Spleen (tissue), 7 donors: ENCODE data around the gene MAPT.

Source experiments
- CTCF ChIP-seq, 11 experiments: fragments of 200-600 bp in 7 of 11; fragments of 450-650 bp in 4 of 11; sonication (generic) in 4 of 11; IDR thresholded peaks in 8 of 11; conservative IDR thresholded peaks in 3 of 11; 1 replicate in 7 of 11; 2 replicates in 4 of 11; pipeline versions ENCODE4 v1.4.0 to v1.8.0; 2016 to 2021; ENCODE audit warnings: antibody characterized with exemption in 11 of 11, inconsistent platforms in 4 of 11, mild to moderate bottlenecking in 1 of 11
- POLR2A ChIP-seq, 3 donors: fragments of 450-650 bp; IDR thresholded peaks; one replicate each; pipeline ENCODE4 v1.5.1; 2017; ENCODE audit warnings: antibody characterized with exemption in 3 of 3, mild to moderate bottlenecking in 1 of 3
- donor health status: DM: no; HTN: no; CAD: no; lungs with moderate emphysema.
- donor health status: DM: no; HTN: no; CAD: no.
- donor health status: DM: no; HTN: no; CAD: no.

GRCh38 chr17:45846646-45847045 lies 47.7 kb upstream of the MAPT start:
- no peak for TF ChIP-seq CTCF (IDR thresholded peaks at IDR 0.05 in 8 of 11, conservative IDR thresholded peaks at IDR 0.05 in 3 of 11)
- no peak for TF ChIP-seq POLR2A (IDR thresholded peaks at IDR 0.05)
